Suprapubic skin (tissue), 4 donors: Measurements from ENCODE around the gene LRFN2. TPM values are rescaled to one million over a fixed set of nuclear protein-coding genes. Genes with fewer than 3 reads are reported as not detected.

Experiments used
- DNase-seq, 2 donors: peaks; one replicate each; pipeline ENCODE4 v3.0.0-alpha.2; 2019; ENCODE audit warnings: low spot score in 2 of 2
- H3K27ac ChIP-seq: fragments of 200-600 bp; sonication (generic); one replicate; pipeline ENCODE4 v1.5.1; 2019
- H3K27me3 ChIP-seq: fragments of 200-600 bp; sonication (generic); one replicate; pipeline ENCODE4 v1.5.1; 2019
- H3K36me3 ChIP-seq: fragments of 200-600 bp; sonication (generic); one replicate; pipeline ENCODE4 v1.5.1; 2019
- H3K4me1 ChIP-seq: fragments of 200-600 bp; sonication (generic); one replicate; pipeline ENCODE4 v1.5.1; 2019
- H3K4me3 ChIP-seq: fragments of 200-600 bp; sonication (generic); one replicate; pipeline ENCODE4 v1.5.1; 2019; ENCODE audit warnings: mild to moderate bottlenecking
- H3K9me3 ChIP-seq: fragments of 200-600 bp; sonication (generic); one replicate; pipeline ENCODE4 v1.5.1; 2019
- CTCF ChIP-seq, 2 donors: fragments of 200-600 bp in 1 of 2; fragments of 450-650 bp in 1 of 2; sonication (generic) in 1 of 2; IDR thresholded peaks; one replicate each; pipeline ENCODE4 v1.5.1; 2016 to 2019; ENCODE audit warnings: antibody characterized with exemption in 2 of 2, mild to moderate bottlenecking in 1 of 2, moderate library complexity in 1 of 2
- EP300 ChIP-seq: sonication (generic); formaldehyde crosslinking; IDR thresholded peaks from one replicate; pipeline ENCODE4 v1.6.1; 2017; ENCODE audit warnings: antibody characterized with exemption
- POLR2A ChIP-seq, 2 donors: fragments of 450-650 bp; IDR thresholded peaks; one replicate each; pipeline ENCODE4 v1.6.1; 2017; ENCODE audit warnings: antibody characterized with exemption in 2 of 2, mild to moderate bottlenecking in 2 of 2, moderate library complexity in 2 of 2
- POLR2AphosphoS5 ChIP-seq, 3 donors: sonication (generic); formaldehyde crosslinking; IDR thresholded peaks; one replicate each; pipeline ENCODE4 v1.6.1; 2017; ENCODE audit warnings: antibody characterized with exemption in 3 of 3
- WGBS: methylation state at CpG from one replicate; pipeline ENCODE4 v1.1.5; 2018; 5-methylcytosine and 5-hydroxymethylcytosine counted together
- total RNA-seq, 4 donors: library from RNA; depleted of rRNA; stranded (reverse); fragments of >200 nt; gene quantifications; one replicate each; pipeline ENCODE4 v1.1.0, GENCODE V29; 2016

Gene LRFN2
- total RNA-seq, 4 donors from 2014 or later: not detected

DNA sequence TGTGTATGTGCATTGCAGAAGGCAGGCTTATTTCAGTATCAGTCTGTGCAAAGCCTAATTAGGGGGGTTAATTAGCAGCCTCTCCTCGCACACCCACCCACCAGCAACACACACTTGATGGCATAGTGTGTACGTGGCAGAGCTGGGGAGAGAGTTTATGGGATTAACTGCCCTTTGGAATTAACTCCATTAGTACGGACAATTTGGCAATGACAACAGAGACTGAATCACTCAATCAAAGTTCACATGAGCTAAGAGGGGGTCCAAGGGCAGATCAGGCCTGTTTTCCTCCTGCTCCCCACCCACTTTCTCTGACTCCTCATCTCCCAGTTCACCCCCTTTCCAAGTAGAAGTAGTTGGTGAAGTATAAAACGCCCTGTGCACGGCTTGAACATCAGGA, 69.5 kb downstream of the LRFN2 start:
- Histone ChIP-seq H3K27me3 (peaks cover 19% of the 10 kb centered on the region), H3K27ac (no peak overlapping the region), H3K36me3 (no peaks in the 10 kb centered on the region), H3K4me1 (no peaks in the 10 kb centered on the region), H3K9me3 (no peaks in the 10 kb centered on the region), H3K4me3 (no peak overlapping the region)
- 85% methylated on average over 5 of the region's 5 CpGs for WGBS
- no peak for DNase-seq
- TF ChIP-seq CTCF (IDR thresholded peaks at IDR 0.05) (no peak), POLR2AphosphoS5 (IDR thresholded peaks at IDR 0.05) (no peak), EP300 (no peak), POLR2A (IDR thresholded peaks at IDR 0.05) (no peak)

DNA sequence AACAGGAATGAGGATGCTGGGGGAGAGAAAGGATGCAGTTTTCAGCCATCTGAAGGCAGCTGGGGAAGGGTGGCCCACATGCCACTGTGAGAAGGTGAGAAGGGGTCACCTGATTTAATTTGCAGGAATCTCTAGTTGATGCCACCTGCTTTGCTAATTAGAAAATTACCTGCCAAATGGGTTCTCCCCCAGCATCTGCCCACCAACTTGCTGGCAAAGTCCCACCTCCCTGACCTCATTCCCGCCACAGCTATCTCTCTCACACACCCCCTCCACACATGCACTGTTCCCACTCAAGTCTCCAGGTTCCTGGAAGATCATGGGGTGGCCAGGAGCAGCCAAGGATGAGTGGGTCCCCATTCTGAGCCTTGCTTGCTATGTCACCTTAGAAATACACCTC, 70.7 kb downstream of the LRFN2 start:
- H3K27me3 ChIP-seq: peaks cover 19% of the 10 kb centered on the region
- TF ChIP-seq EP300 (no peak), POLR2A (IDR thresholded peaks at IDR 0.05) (no peak), POLR2AphosphoS5 (IDR thresholded peaks at IDR 0.05) (no peak), CTCF (IDR thresholded peaks at IDR 0.05) (no peak)
- H3K4me3 ChIP-seq: no peak overlapping the region
- DNase-seq: no peak
- WGBS: 93% methylated on average over 1 of the region's 1 CpG
- no peaks in the 10 kb centered on the region for H3K4me1 ChIP-seq
- H3K36me3 ChIP-seq: no peaks in the 10 kb centered on the region
- H3K27ac ChIP-seq: no peak overlapping the region
- H3K9me3 ChIP-seq: no peaks in the 10 kb centered on the region

- Histone ChIP-seq H3K27me3 (no peaks in the 10 kb centered on the region), H3K4me1 (no peaks in the 10 kb centered on the region), H3K36me3 (no peaks in the 10 kb centered on the region), H3K27ac (no peak overlapping the region), H3K9me3 (no peaks in the 10 kb centered on the region), H3K4me3 (no peak overlapping the region)
- no peak for TF ChIP-seq POLR2AphosphoS5 (IDR thresholded peaks at IDR 0.05)
- TF ChIP-seq CTCF (IDR thresholded peaks at IDR 0.05): no peak
- TF ChIP-seq POLR2A (IDR thresholded peaks at IDR 0.05): no peak
- no peak for TF ChIP-seq EP300
- no peak for DNase-seq
- 65% methylated on average over 1 of the region's 1 CpG for WGBS
Measured at GRCh38 chr6:40512340-40512739, 74.8 kb downstream of the LRFN2 start.

DNA sequence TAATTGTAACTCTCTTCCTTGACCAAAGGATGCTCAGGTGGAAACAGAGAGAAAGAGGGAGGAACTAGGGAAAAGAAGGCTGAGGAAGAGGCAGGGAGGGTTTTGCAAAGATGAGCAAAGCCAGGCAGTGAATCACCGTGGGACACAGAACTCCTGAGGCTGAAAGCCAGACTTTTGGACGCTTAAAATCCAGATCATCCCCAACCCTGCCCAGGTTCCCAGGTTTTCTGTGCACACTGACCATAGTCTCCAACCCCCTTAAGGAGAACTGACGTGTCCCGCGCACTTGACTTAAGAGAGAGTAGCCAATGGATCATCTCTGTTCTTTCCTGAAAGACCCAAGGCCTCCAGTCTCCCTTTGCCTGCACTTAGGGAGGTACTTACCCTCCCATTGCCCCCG, 75.3 kb downstream of the LRFN2 start:
- Histone ChIP-seq H3K36me3 (no peaks in the 10 kb centered on the region), H3K4me1 (no peaks in the 10 kb centered on the region), H3K27me3 (no peaks in the 10 kb centered on the region), H3K9me3 (no peaks in the 10 kb centered on the region), H3K27ac (no peak overlapping the region), H3K4me3 (no peak overlapping the region)
- 67% methylated on average over 6 of the region's 6 CpGs for WGBS
- DNase-seq: no peak
- TF ChIP-seq CTCF (IDR thresholded peaks at IDR 0.05): no peak
- no peak for TF ChIP-seq POLR2AphosphoS5 (IDR thresholded peaks at IDR 0.05)
- TF ChIP-seq POLR2A (IDR thresholded peaks at IDR 0.05): no peak
- no peak for TF ChIP-seq EP300

DNA sequence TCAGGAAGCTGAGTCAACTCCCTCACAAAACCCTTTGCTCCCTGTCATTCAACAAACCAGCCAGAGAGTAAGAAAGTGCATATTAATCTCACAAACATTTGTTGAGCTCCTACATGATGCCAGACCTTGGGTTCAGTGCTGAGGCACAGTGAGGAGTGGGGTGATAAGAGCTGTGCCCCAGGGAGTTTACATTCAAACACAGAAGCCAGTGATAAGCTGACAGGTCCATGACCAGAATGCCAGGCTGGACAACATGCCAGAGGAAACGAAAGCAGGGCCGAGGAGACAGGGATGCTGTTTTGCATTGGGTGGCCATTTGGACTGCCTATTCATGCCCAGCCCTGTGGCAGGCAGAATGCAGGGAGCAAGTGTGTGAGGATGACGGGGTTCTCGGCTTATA, 76.7 kb downstream of the LRFN2 start:
- no peak for DNase-seq
- no peaks in the 10 kb centered on the region for H3K4me1 ChIP-seq
- H3K27ac ChIP-seq: no peak overlapping the region
- 87% methylated on average over 4 of the region's 4 CpGs for WGBS
- H3K9me3 ChIP-seq: no peaks in the 10 kb centered on the region
- H3K36me3 ChIP-seq: no peaks in the 10 kb centered on the region
- no peaks in the 10 kb centered on the region for H3K27me3 ChIP-seq
- no peak overlapping the region for H3K4me3 ChIP-seq
- no peak for TF ChIP-seq EP300
- TF ChIP-seq CTCF (IDR thresholded peaks at IDR 0.05): no peak
- no peak for TF ChIP-seq POLR2A (IDR thresholded peaks at IDR 0.05)
- no peak for TF ChIP-seq POLR2AphosphoS5 (IDR thresholded peaks at IDR 0.05)
